HG03460 (cell line): ENCODE data around the gene SCGB2B2.
"Not testable (repeated sequence)": the region's sequence is repeated elsewhere in the genome, so short reads cannot be mapped to it uniquely, and the experiment has no call there.

Experiments
- ATAC-seq: cut with Tn5 transposase; IDR thresholded peaks from one replicate; pipeline ENCODE4 v1.9.1; 2021; ENCODE audit not compliant: unreplicated experiment

SCGB2B2 gene

GRCh38 chr19:34676697-34677385 is at the start of gene SCGB2B2:
TSS of gene SCGB2B2 (minus strand) at chr19:34677159. CDS start at chr19:34594563, 82,596 bp downstream.
- peak; percentile 48 for ATAC-seq

- no peak for ATAC-seq
Observed at GRCh38 chr19:34725400-34725799, 48.4 kb upstream of the SCGB2B2 start.

GRCh38 chr19:34722353-34722752 is 45.4 kb upstream of the SCGB2B2 start:
- ATAC-seq: no peak

- ATAC-seq: no peak
Observed at GRCh38 chr19:34715357-34715756, 38.4 kb upstream of the SCGB2B2 start.

GRCh38 chr19:34713262-34713637 is 36.3 kb upstream of the SCGB2B2 start:
- no peak for ATAC-seq

- no peak for ATAC-seq
Observed at GRCh38 chr19:34712395-34713261, 35.7 kb upstream of the SCGB2B2 start.

- ATAC-seq: no peak
Observed at GRCh38 chr19:34711890-34712289, 34.9 kb upstream of the SCGB2B2 start.

- ATAC-seq: no peak
Observed at GRCh38 chr19:34707661-34708060, 30.7 kb upstream of the SCGB2B2 start.

- ATAC-seq: no peak
Observed at GRCh38 chr19:34692549-34692948, 15.6 kb upstream of the SCGB2B2 start.

GRCh38 chr19:34690372-34690771 is 13.4 kb upstream of the SCGB2B2 start:
- ATAC-seq: no peak

GRCh38 chr19:34688592-34688991 is 11.6 kb upstream of the SCGB2B2 start:
- ATAC-seq: no peak

GRCh38 chr19:34687348-34687747 is 10.4 kb upstream of the SCGB2B2 start:
- no peak for ATAC-seq

- no peak for ATAC-seq
Observed at GRCh38 chr19:34686455-34686854, 9.5 kb upstream of the SCGB2B2 start.

GRCh38 chr19:34685266-34685665 is 8.3 kb upstream of the SCGB2B2 start:
- not testable (repeated sequence) for ATAC-seq

- ATAC-seq: no peak
Observed at GRCh38 chr19:34681478-34681877, 4.5 kb upstream of the SCGB2B2 start.

- no peak for ATAC-seq
Observed at GRCh38 chr19:34678421-34678820, 1.5 kb upstream of the SCGB2B2 start.

- ATAC-seq: no peak
Observed at GRCh38 chr19:34678085-34678412, 1.1 kb upstream of the SCGB2B2 start.

- ATAC-seq: peak; percentile 83
Observed at GRCh38 chr19:34677386-34678084, 576 bp upstream of the SCGB2B2 start, which contains the start of gene ZNF302. TSS of gene ZNF302 (plus strand) at chr19:34677678. CDS start at chr19:34678805, 1,127 bp downstream.

- ATAC-seq: no peak
Observed at GRCh38 chr19:34675919-34676318, 1.0 kb downstream of the SCGB2B2 start.

GRCh38 chr19:34675250-34675649 is 1.7 kb downstream of the SCGB2B2 start:
- ATAC-seq: no peak

- no peak for ATAC-seq
Observed at GRCh38 chr19:34673590-34673989, 3.4 kb downstream of the SCGB2B2 start.

GRCh38 chr19:34671972-34672371 is 5.0 kb downstream of the SCGB2B2 start:
- no peak for ATAC-seq
